Activated B cell treated with CpG ODN at 0.5 μM for 24 hours (primary cell): ENCODE results near the gene GNG5. TPM values are rescaled to one million over a fixed set of nuclear protein-coding genes. Genes with fewer than 3 reads are reported as not detected.
"Not testable (repeated sequence)": the region's sequence is repeated elsewhere in the genome, so short reads cannot be mapped to it uniquely, and the experiment has no call there.

Experiments
- ATAC-seq: fragments of 200-7000 bp; cut with Tn5 transposase; one replicate; pipeline ENCODE4 v1.10.0; 2021; ENCODE audit warnings: low read depth, mild to moderate bottlenecking, moderate library complexity
- CTCF ChIA-PET: fragments of 350-600 bp; sonication (Branson Sonifier 250); formaldehyde crosslinking; loops from one replicate; lab custom pipeline; 2021; ENCODE audit warnings: antibody characterized with exemption; lab: Charles Lee
- POLR2A ChIA-PET: fragments of 350-600 bp; sonication (Branson Sonifier 250); formaldehyde crosslinking; loops from one replicate; lab custom pipeline; 2021; ENCODE audit warnings: antibody characterized with exemption; lab: Charles Lee
- DNase-seq: peaks from one replicate; pipeline ENCODE4 v3.0.0; 2022
- H3K27ac Mint-ChIP-seq: one replicate; pipeline ENCODE4 v1.8.0; 2020; ENCODE audit warnings: mixed read lengths
- H3K27me3 Mint-ChIP-seq: one replicate; pipeline ENCODE4 v1.8.0; 2021; ENCODE audit warnings: mixed read lengths
- H3K36me3 Mint-ChIP-seq: one replicate; pipeline ENCODE4 v1.8.0; 2021; ENCODE audit warnings: low read depth, mixed read lengths
- H3K4me1 Mint-ChIP-seq: one replicate; pipeline ENCODE4 v1.8.0; 2021; ENCODE audit warnings: mixed read lengths
- H3K4me3 Mint-ChIP-seq: one replicate; pipeline ENCODE4 v1.8.0; 2020; ENCODE audit warnings: mild to moderate bottlenecking, mixed read lengths
- H3K9me3 Mint-ChIP-seq: one replicate; pipeline ENCODE4 v1.8.0; 2020; ENCODE audit warnings: mixed read lengths
- CTCF ChIP-seq: fragments of 200-600 bp; IDR thresholded peaks from one replicate; pipeline ENCODE4 v1.8.0; 2022; ENCODE audit warnings: antibody characterized with exemption, mild to moderate bottlenecking
- intact Hi-C: fragments of 100-400 bp; cut with micrococcal nuclease; formaldehyde crosslinking; loops from one replicate; pipeline ENCODE4 v1.15.1; 2024
- total RNA-seq: library from RNA; stranded (reverse); gene quantifications from 2 replicates; pipeline ENCODE4 v1.2.3, GENCODE V29; 2022

Gene GNG5
- total RNA-seq, 1 donor from 2014 or later: 57.0 TPM

DNA sequence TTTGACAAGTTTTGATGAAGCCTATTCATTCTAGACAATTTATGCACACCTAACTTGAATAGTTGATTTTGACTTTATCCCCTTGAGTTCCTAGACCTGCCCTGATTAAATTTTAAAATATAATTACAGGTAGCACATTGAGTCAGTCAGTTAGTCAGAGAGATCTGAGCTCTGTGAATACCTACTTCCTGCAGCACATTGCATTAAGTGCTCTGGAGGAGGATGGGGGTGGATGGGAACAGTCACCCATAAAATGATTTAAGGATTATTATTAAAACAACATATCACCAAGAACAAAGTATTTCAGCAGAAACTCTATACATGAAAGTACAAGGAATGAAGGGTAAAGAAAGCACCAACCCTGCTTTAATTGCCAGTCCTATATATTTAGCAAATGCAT is 39.1 kb downstream of the GNG5 start:
- no peaks in the 10 kb centered on the region for H3K36me3 Mint-ChIP-seq
- peaks cover 49% of the 10 kb centered on the region for H3K27me3 Mint-ChIP-seq
- no peak for ATAC-seq
- no peak for DNase-seq
- intact Hi-C loops: no loop called here
- CTCF ChIA-PET: no interaction called here
- H3K27ac Mint-ChIP-seq: no peak overlapping the region
- TF ChIP-seq CTCF: no peak
- H3K4me1 Mint-ChIP-seq: no peaks in the 10 kb centered on the region
- no peaks in the 10 kb centered on the region for H3K9me3 Mint-ChIP-seq
- H3K4me3 Mint-ChIP-seq: no peak overlapping the region
- POLR2A ChIA-PET: no interaction called here

- H3K27ac Mint-ChIP-seq: no peak overlapping the region
- ChIA-PET POLR2A (no interaction called here), CTCF (no interaction called here)
- intact Hi-C loops: no loop called here
- H3K9me3 Mint-ChIP-seq: no peaks in the 10 kb centered on the region
- ATAC-seq (no peak), DNase-seq (no peak)
- H3K36me3 Mint-ChIP-seq: no peaks in the 10 kb centered on the region
- no peaks in the 10 kb centered on the region for H3K4me1 Mint-ChIP-seq
- no peak for TF ChIP-seq CTCF
- H3K4me3 Mint-ChIP-seq: no peak overlapping the region
- peaks cover 29% of the 10 kb centered on the region for H3K27me3 Mint-ChIP-seq
Observed at GRCh38 chr1:84462118-84462517, 44.3 kb downstream of the GNG5 start.

DNA sequence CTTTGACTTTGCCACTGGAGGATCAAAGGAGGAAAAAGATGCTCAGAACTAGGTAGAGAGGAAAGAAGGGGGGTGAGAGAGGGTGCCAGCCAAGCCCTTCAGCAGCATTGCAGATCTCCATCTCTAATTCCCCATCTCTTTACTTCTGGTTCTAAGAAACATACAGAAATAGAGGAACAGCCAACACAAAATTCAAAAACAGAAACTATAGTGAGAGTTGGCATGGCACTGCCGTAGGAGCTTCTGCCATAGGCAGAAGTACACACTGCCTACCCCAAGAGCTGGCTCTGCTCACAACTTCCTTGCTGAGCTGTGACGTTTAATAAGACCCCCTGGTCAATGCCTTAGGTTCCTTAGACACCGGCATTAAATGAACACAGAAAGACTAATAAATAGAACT is 53.9 kb downstream of the GNG5 start:
- Mint-ChIP-seq H3K36me3 (no peaks in the 10 kb centered on the region), H3K4me3 (no peak overlapping the region), H3K27me3 (peaks cover 13% of the 10 kb centered on the region), H3K9me3 (no peaks in the 10 kb centered on the region), H3K27ac (no peak overlapping the region), H3K4me1 (no peaks in the 10 kb centered on the region)
- no peak for TF ChIP-seq CTCF
- no peak for DNase-seq
- CTCF ChIA-PET: no interaction called here
- ATAC-seq: no peak
- intact Hi-C loops: no loop called here
- POLR2A ChIA-PET: no interaction called here

DNA sequence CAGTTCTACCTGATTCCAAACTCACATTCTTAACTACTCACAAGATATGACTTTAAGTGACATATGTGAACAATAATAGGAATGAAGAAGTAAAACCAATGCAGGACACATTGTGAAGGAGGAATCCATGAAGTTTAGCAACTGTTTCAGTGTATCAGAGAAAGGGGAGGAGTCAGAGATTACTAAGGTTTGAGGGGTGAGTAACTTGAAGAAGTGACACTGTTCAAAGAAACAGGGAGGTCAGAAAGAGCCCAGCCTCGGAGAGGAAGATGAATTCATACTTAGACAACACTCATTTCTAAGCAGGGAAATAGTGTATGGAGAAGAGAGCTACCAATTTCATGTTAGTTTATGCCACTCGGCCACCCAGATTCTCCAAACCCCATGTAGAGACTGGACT is 55.5 kb downstream of the GNG5 start:
- no peaks in the 10 kb centered on the region for H3K4me1 Mint-ChIP-seq
- ChIA-PET POLR2A (no interaction called here), CTCF (no interaction called here)
- no peak overlapping the region for H3K27ac Mint-ChIP-seq
- no peak for DNase-seq
- no peaks in the 10 kb centered on the region for H3K9me3 Mint-ChIP-seq
- H3K4me3 Mint-ChIP-seq: no peak overlapping the region
- H3K36me3 Mint-ChIP-seq: no peaks in the 10 kb centered on the region
- ATAC-seq: no peak
- intact Hi-C loops: no loop called here
- no peak for TF ChIP-seq CTCF
- peaks cover 15% of the 10 kb centered on the region for H3K27me3 Mint-ChIP-seq

GRCh38 chr1:84448704-84449103 is 57.7 kb downstream of the GNG5 start:
- H3K4me3 Mint-ChIP-seq, H3K36me3 Mint-ChIP-seq, H3K27ac Mint-ChIP-seq, CTCF ChIA-PET, DNase-seq, H3K9me3 Mint-ChIP-seq, POLR2A ChIA-PET, ATAC-seq, H3K4me1 Mint-ChIP-seq, intact Hi-C loops: not testable (repeated sequence)
- H3K27me3 Mint-ChIP-seq: peaks cover 11% of the 10 kb centered on the region

Other genes starting within 250 kb of the GNG5 start
- gene SAMD13, start 204.9 kb downstream of the GNG5 start, total RNA-seq: 0.18 TPM in 1 of 2 replicates, not detected in the other
- not detected in 2 replicates for gene DNASE2B, start 108.1 kb downstream of the GNG5 start, total RNA-seq
- gene RPF1, start 27.3 kb downstream of the GNG5 start, total RNA-seq: 42.8 and 46.3 TPM in 2 replicates
- 4.6 and 4.7 TPM in 2 replicates for gene SPATA1, start 195 bp downstream of the GNG5 start, total RNA-seq
- gene CTBS, start 67.9 kb upstream of the GNG5 start, total RNA-seq: 11.8 and 13.2 TPM in 2 replicates
- gene SSX2IP, start 183.9 kb upstream of the GNG5 start, total RNA-seq: 4.5 and 5.4 TPM in 2 replicates